GM19463 (cell line): ENCODE measurements around the gene CSNK1G2.

Source experiments
- ATAC-seq: cut with Tn5 transposase; IDR thresholded peaks from one replicate; pipeline ENCODE4 v1.9.1; 2021; ENCODE audit warnings: mild to moderate bottlenecking, moderate library complexity; ENCODE audit not compliant: unreplicated experiment

CSNK1G2 gene

GRCh38 chr19:1917926-1918325 lies 23.0 kb upstream of the CSNK1G2 start:
- no peak for ATAC-seq

- no peak for ATAC-seq
Measured at GRCh38 chr19:1918975-1919374, 22.0 kb upstream of the CSNK1G2 start.

GRCh38 chr19:1920644-1921043 lies 20.3 kb upstream of the CSNK1G2 start:
- no peak for ATAC-seq

GRCh38 chr19:1921326-1921725 lies 19.6 kb upstream of the CSNK1G2 start:
- no peak for ATAC-seq

- no peak for ATAC-seq
Measured at GRCh38 chr19:1921825-1922224, 19.1 kb upstream of the CSNK1G2 start.

- ATAC-seq: no peak
Measured at GRCh38 chr19:1922803-1923202, 18.2 kb upstream of the CSNK1G2 start.

GRCh38 chr19:1923319-1923718 lies 17.7 kb upstream of the CSNK1G2 start:
- no peak for ATAC-seq

GRCh38 chr19:1924320-1924961 lies 16.5 kb upstream of the CSNK1G2 start:
- no peak for ATAC-seq

- no peak for ATAC-seq
Measured at GRCh38 chr19:1925544-1925943, 15.4 kb upstream of the CSNK1G2 start.

GRCh38 chr19:1929021-1929742 lies 11.8 kb upstream of the CSNK1G2 start:
- no peak for ATAC-seq

GRCh38 chr19:1931445-1931844 lies 9.5 kb upstream of the CSNK1G2 start:
- no peak for ATAC-seq

- no peak for ATAC-seq
Measured at GRCh38 chr19:1932395-1932794, 8.6 kb upstream of the CSNK1G2 start.

- ATAC-seq: no peak
Measured at GRCh38 chr19:1933244-1933643, 7.7 kb upstream of the CSNK1G2 start.

GRCh38 chr19:1933942-1934341 lies 7.0 kb upstream of the CSNK1G2 start:
- no peak for ATAC-seq

GRCh38 chr19:1935484-1936208 lies 5.3 kb upstream of the CSNK1G2 start:
- ATAC-seq: no peak

GRCh38 chr19:1936430-1936829 lies 4.5 kb upstream of the CSNK1G2 start:
- ATAC-seq: no peak

GRCh38 chr19:1936916-1937610 lies 3.9 kb upstream of the CSNK1G2 start:
- ATAC-seq: no peak

GRCh38 chr19:1938071-1938470 lies 2.9 kb upstream of the CSNK1G2 start:
- ATAC-seq: no peak

- no peak for ATAC-seq
Measured at GRCh38 chr19:1942078-1942933, 1.3 kb downstream of the CSNK1G2 start.

- no peak for ATAC-seq
Measured at GRCh38 chr19:1942934-1943555, 2.1 kb downstream of the CSNK1G2 start.
